Measurements from ENCODE around the gene CXCL17.

Gene CXCL17

DNA sequence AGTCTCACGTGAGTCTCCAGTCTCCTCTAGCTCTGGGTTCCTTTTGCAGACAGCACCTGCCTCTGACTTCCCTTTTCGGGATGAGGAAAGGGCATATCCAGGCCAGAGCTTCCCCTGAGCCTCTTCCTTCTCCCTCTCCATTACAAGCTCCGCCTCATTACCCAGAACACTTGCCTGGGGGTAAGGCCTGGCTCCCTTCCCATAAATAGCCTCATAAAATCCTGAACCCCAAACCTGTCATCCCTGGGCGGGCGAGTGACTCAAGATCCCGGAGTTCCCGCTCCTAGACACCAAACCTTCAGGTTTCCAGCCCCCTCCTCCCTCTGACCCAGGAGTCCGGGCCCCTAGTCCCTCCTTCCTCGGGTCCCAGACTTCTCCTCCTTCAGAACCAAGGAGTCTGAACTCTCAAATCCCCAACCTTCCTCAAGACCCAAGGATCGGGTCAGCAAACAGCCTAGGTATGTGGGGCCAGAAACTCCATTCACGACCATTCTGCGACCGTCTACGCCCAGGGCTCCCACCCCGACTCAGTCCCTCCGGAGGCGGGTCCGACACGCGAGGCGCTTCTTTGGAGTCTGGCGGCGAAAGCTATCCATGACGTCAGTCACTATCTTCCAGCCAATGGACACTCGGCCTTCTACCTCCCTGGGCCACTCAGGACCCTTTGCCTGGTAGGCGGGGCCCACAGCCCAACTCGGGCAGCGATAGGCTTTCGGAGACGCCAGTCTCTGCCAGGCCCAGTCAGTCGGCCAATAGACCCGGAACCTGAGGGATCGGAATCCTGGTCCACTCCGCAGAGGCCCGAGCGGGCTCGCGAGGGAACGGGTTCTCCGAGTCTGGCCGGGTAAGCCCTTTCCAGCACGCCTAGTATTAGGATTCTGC, 46.1 kb downstream of the CXCL17 start:
- FAIRE-seq: peak; percentile 99

DNA sequence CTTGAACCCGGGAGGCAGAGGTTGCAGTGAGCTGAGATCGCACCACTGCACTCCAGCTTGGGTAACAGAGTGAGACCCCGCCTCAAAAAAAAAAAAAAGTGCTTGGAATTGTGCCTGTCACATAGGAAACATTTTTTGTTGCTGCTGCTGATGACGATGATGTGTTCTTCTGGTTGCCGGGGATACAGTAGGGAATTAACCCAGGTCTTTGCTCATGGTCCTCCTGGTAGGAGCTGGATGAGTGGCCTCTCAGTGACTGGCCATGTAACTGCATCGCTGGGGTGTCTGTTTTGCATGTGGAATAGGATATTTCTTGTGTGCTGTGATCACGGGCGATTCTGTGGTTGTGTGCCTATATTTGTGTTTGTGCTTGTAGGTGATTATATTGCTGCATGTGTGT, 48.0 kb downstream of the CXCL17 start:
- FAIRE-seq: no peak

DNA sequence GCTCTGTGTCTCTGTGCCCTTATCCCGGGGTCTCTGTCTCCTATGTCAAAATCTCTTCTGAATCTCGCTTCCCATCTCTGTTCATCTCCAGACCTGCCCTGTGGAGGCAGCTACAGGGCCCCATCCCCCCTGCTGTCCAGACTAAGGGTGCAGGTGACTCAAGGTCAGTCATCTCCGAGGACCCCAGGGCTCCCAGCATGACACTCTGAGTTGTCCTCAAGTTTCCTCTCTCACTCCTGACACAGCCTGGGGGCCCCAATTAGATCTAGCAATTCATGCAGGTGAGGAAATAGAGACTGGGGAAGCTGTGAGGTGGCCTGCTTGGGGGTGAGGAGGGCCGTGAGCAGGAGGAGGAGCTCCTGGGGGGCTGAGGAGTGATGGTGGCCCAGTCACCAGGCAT, 50.6 kb downstream of the CXCL17 start:
- FAIRE-seq: no peak

DNA sequence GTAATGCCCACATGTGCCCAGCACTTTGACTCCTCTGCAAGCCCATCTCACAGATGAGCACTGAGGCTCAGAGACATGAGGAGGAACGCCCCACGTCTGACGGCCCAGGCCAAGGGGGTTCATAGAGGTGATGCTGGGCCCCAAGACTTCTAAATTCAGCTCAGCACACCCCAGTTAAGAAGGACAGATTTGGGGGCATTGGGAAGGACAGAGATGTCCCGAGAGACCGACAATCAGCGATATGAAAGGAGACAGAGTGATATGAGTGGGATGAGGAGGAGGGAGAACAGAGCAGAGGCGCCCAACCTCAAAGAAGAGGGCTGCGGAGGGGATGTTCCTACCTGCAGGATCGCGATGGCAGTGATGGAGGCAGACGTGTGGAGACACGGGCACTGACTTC, 52.8 kb downstream of the CXCL17 start, which contains the start of gene CNFN:
Gene CNFN, minus strand, starts transcription at position 399 of the 400 bp plus-strand sequence. CDS start 1,260 bp downstream, outside the sequence.
- no peak for FAIRE-seq

DNA sequence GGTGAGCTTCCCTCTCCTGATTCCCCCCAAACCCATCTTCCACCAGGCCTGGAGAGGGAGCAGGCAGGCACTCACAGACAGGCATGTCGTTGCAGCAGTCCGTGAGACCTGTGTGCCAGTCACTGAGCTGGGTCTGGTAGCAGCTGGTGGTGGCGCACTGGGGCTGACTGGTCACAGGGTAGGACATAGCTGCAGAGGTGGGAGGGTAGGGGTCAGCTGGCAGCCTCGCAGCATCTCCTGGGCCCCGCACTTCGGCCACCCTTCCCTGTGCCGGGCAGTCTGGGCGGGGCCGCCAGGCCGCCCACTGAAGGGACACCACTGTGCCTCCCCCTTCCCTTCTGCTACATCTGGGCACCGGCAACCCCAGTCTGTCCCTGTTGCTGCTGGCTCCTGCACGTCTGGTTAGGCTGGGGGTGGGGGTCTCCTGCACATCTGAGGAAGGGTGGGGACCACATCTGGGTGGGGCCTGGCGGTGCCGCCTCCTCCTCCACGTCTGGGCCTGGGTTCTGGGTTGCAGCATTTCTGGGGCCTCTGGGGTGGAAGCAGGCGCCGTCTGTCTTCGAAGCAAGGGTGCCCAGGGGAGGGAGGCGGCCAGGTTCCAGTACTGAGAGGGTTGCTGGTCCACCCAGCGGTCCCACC, 53.8 kb downstream of the CXCL17 start:
- no peak for FAIRE-seq

DNA sequence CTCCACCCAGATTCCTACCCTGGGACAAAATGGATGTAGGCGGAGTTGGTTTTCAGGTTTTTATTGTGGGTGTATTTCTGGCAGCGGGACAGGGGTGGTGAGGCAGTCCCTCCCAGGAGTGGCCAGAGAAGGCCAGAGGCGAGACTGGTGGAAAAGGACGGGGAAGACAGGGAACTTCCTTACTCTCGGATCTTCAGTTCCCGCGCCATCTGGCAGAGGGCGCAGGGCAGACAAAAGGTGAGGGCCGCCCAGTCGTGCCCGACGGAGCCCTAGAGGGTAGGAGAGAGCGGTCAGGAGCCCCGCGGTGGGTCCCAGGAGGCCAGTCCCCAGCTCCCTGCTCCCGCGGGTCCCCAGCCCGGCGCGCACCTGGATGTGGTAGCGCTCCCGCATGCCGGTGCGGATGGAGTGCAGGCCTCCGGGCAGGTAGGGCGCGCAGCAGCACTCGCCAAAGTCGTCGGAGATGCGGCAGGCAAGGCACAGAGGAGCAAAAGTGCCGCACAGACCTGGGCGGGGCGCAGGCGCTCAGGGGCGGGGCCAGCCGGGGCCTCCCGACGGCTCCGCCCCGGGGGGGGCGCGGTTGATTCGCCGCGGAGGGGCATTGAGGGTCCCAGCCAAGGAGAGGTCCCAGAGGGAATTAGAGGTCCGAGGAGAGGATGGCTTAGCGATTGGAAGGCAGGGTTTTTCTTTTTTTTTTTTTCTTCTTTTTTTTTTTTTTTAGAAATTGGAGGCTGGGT, 55.6 kb downstream of the CXCL17 start:
- FAIRE-seq: no peak

DNA sequence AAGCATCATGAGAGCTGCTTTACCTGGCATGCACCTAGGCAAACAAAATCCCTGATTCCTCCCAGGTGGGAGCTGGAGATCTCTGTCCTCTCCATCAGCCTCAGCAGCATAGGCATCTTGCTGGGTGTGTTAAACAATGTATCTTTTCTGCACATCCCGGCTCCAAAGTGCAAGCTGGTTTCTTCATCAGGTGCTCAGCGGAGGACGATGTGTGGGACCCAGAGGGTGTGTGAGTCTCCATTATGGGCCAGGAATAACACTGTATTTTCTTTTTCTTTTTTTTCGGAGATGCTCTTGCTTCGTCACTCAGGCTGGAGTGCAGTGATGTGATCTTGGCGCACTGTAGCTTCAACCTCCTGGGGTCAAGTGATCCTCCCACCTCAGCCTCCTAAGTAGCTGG, 62.6 kb downstream of the CXCL17 start:
- FAIRE-seq: no peak

Data from G401.6 (cell line).